HCT116 (cell line): ENCODE results near the gene VANGL1. TPM values are rescaled to one million over a fixed set of nuclear protein-coding genes. Genes with fewer than 3 reads are reported as not detected.

Source experiments
- ATAC-seq: fragments of 200-7000 bp; cut with Tn5 transposase; 2 replicates; pipeline ENCODE4 v1.9.1; 2020; ENCODE audit warnings: mild to moderate bottlenecking, moderate library complexity
- BruUV-seq: library from RNA; stranded (reverse); fragments of 400-500 nt; replicated peaks from 2 replicates; lab custom pipeline; 2021; lab: Mats Ljungman, UMichigan
- CTCF ChIA-PET: fragments of 300-600 bp; sonication (Branson Sonifier 250); formaldehyde crosslinking; loops from one replicate; lab custom pipeline; 2021; ENCODE audit warnings: antibody characterized with exemption; lab: Charles Lee
- POLR2A ChIA-PET: fragments of 300-600, 350-600 bp; sonication (Branson Sonifier 250); formaldehyde crosslinking; loops from one replicate; lab custom pipeline; 2021; ENCODE audit warnings: antibody characterized with exemption; lab: Charles Lee
- RAD21 ChIA-PET, 2 experiments: fragments of 300-600 bp; sonication (Branson Sonifier 250); formaldehyde crosslinking; loops; one replicate each; lab custom pipeline; 2023; ENCODE audit warnings: low total read pairs in 2 of 2; ENCODE audit not compliant: uncharacterized antibody in 2 of 2, unreplicated experiment in 2 of 2, low non-redundant PET in 1 of 2; lab: Charles Lee
- DNase-seq: peaks from one replicate; pipeline ENCODE4 v3.0.0-alpha.2; 2010; ENCODE audit warnings: low read depth, low spot score
- H2AFZ ChIP-seq: fragments of 200-600 bp; shearing (Covaris generic), sonication (generic); 2 replicates; pipeline ENCODE4 v1.6.1; 2017; ENCODE audit warnings: low read depth, mixed run types, mixed read lengths, antibody characterized with exemption, low read length; ENCODE audit not compliant: poor library complexity, severe bottlenecking
- H3K27ac ChIP-seq: 2 replicates; pipeline ENCODE4 v1.5.1; 2012; ENCODE audit warnings: low read depth, low read length
- H3K27me3 ChIP-seq: fragments of 200-600 bp; sonication (generic); 2 replicates; pipeline ENCODE4 v1.6.1; 2016; ENCODE audit warnings: mixed run types, low read length, mixed read lengths; ENCODE audit not compliant: insufficient read depth
- H3K36me3 ChIP-seq, 2 experiments: fragments of 200-500 bp in 1 of 2; fragments of 200-600 bp in 1 of 2; sonication (Bioruptor generic) in 1 of 2; sonication (generic) in 1 of 2; 2 replicates each; pipeline versions ENCODE4 v1.5.1 to v1.6.1; 2014 to 2016; ENCODE audit warnings: low read length in 2 of 2, inconsistent platforms in 1 of 2, mixed read lengths in 1 of 2, mixed run types in 1 of 2; ENCODE audit not compliant: insufficient read depth in 2 of 2, control insufficient read depth in 1 of 2
- H3K4me1 ChIP-seq, 2 experiments: fragments of 200-600 bp in 1 of 2; sonication (generic) in 1 of 2; 2 replicates each; pipeline versions ENCODE4 v1.5.1 to v1.6.1; 2012 to 2017; ENCODE audit warnings: low read length in 2 of 2, inconsistent platforms in 1 of 2, mild to moderate bottlenecking in 1 of 2, mixed read lengths in 1 of 2, mixed run types in 1 of 2, moderate library complexity in 1 of 2; ENCODE audit not compliant: insufficient read depth in 2 of 2, control insufficient read depth in 1 of 2
- H3K4me2 ChIP-seq: fragments of 200-600 bp; sonication (generic); 2 replicates; pipeline ENCODE4 v1.6.1; 2017; ENCODE audit warnings: mixed run types, low read length, mixed read lengths
- H3K4me3 ChIP-seq, 2 experiments: fragments of 200-600 bp in 1 of 2; sonication (generic) in 1 of 2; replicated peaks in 1 of 2; 2 replicates each; pipeline ENCODE4 v1.5.1; 2011 to 2016; ENCODE audit warnings: low read length in 2 of 2, control low read depth in 1 of 2, low read depth in 1 of 2, mild to moderate bottlenecking in 1 of 2, mixed read lengths in 1 of 2, mixed run types in 1 of 2
- H3K79me2 ChIP-seq: fragments of 200-600 bp; sonication (generic); 2 replicates; pipeline ENCODE4 v1.6.1; 2017; ENCODE audit warnings: mild to moderate bottlenecking, mixed run types, low read length, moderate library complexity, mixed read lengths; ENCODE audit not compliant: insufficient read depth
- H3K9ac ChIP-seq: fragments of 200-600 bp; sonication (generic); 2 replicates; pipeline ENCODE4 v1.6.1; 2016; ENCODE audit warnings: low read length, mixed read lengths
- H3K9me2 ChIP-seq: fragments of 200-600 bp; sonication (generic), shearing (Covaris generic); 2 replicates; pipeline ENCODE4 v1.6.1; 2017; ENCODE audit warnings: mixed run types, mild to moderate bottlenecking, moderate library complexity; ENCODE audit not compliant: insufficient read depth
- H3K9me3 ChIP-seq, 2 experiments: fragments of 200-500 bp in 1 of 2; fragments of 200-600 bp in 1 of 2; sonication (Bioruptor generic) in 1 of 2; sonication (generic) in 1 of 2; 2 replicates each; pipeline ENCODE4 v1.6.1; 2014 to 2017; ENCODE audit warnings: low read length in 2 of 2, mixed read lengths in 2 of 2, inconsistent platforms in 1 of 2, low read depth in 1 of 2, mild to moderate bottlenecking in 1 of 2, mixed run types in 1 of 2, moderate library complexity in 1 of 2; ENCODE audit not compliant: control insufficient read depth in 1 of 2, insufficient read depth in 1 of 2
- H4K20me1 ChIP-seq: fragments of 200-600 bp; sonication (generic), shearing (Covaris generic); 2 replicates; pipeline ENCODE4 v1.6.1; 2017; ENCODE audit warnings: mixed run types, mild to moderate bottlenecking, moderate library complexity; ENCODE audit not compliant: insufficient read depth
- CTCF ChIP-seq, 3 experiments: fragments of 200-600 bp in 1 of 3; sonication (generic) in 1 of 3; IDR thresholded peaks in 2 of 3; conservative IDR thresholded peaks in 1 of 3; 2 replicates each; pipeline ENCODE4 v1.5.1; 2012 to 2017; ENCODE audit warnings: low read depth in 2 of 3, low read length in 2 of 3, antibody characterized with exemption in 1 of 3, borderline replicate concordance in 1 of 3, control low read depth in 1 of 3, mild to moderate bottlenecking in 1 of 3, mixed read lengths in 1 of 3, mixed run types in 1 of 3, moderate library complexity in 1 of 3; ENCODE audit not compliant: insufficient read depth in 1 of 3
- EGR1 ChIP-seq: IDR thresholded peaks from 2 replicates; pipeline ENCODE4 v1.6.1; 2012; ENCODE audit warnings: low read depth
- ELF1 ChIP-seq: IDR thresholded peaks from 2 replicates; pipeline ENCODE4 v1.6.1; 2012; ENCODE audit warnings: low read depth, borderline replicate concordance
- FOSL1 ChIP-seq: IDR thresholded peaks from 2 replicates; pipeline ENCODE4 v1.6.1; 2012; ENCODE audit warnings: low read depth
- JUND ChIP-seq: IDR thresholded peaks from 2 replicates; pipeline ENCODE4 v1.6.1; 2012
- MAX ChIP-seq: IDR thresholded peaks from 2 replicates; pipeline ENCODE4 v1.6.1; 2012
- POLR2A ChIP-seq: IDR thresholded peaks from 2 replicates; pipeline ENCODE4 v1.7.0; 2011; ENCODE audit warnings: borderline replicate concordance; ENCODE audit not compliant: insufficient read depth, insufficient read length; ENCODE audit errors: extremely low read depth
- POLR2AphosphoS5 ChIP-seq: IDR thresholded peaks from 2 replicates; pipeline ENCODE4 v1.6.1; 2011; ENCODE audit warnings: mild to moderate bottlenecking, low read depth, low read length, moderate library complexity
- RAD21 ChIP-seq: IDR thresholded peaks from 2 replicates; pipeline ENCODE4 v1.6.1; 2012; ENCODE audit warnings: low read depth, mild to moderate bottlenecking
- REST ChIP-seq: IDR thresholded peaks from 2 replicates; pipeline ENCODE4 v1.6.1; 2012; ENCODE audit warnings: low read depth
- SIN3A ChIP-seq: IDR thresholded peaks from 2 replicates; pipeline ENCODE4 v1.6.1; 2012; ENCODE audit warnings: low read depth
- SP1 ChIP-seq: IDR thresholded peaks from 2 replicates; pipeline ENCODE4 v1.6.1; 2012; ENCODE audit warnings: low read depth
- SRF ChIP-seq: IDR thresholded peaks from 2 replicates; pipeline ENCODE4 v1.6.1; 2012; ENCODE audit warnings: low read depth
- ZBTB33 ChIP-seq: IDR thresholded peaks from 2 replicates; pipeline ENCODE4 v1.6.1; 2011; ENCODE audit warnings: mild to moderate bottlenecking, low read length, moderate library complexity; ENCODE audit not compliant: insufficient replicate concordance; ENCODE audit errors: extremely low read depth
- ZFX ChIP-seq: fragments of 450-650 bp; IDR thresholded peaks from 2 replicates; pipeline ENCODE4 v1.6.1; 2017
- intact Hi-C: fragments of 100-400 bp; cut with micrococcal nuclease; formaldehyde crosslinking; loops from 2 replicates; pipeline ENCODE4 v1.10.0; 2022
- total RNA-seq: library from RNA; stranded (reverse); gene quantifications from one replicate; pipeline ENCODE4 v1.2.1, GENCODE V29; 2021; ENCODE audit not compliant: unreplicated experiment

VANGL1 gene
- total RNA-seq, 1 experiment from 2014 or later = 23.5 TPM

GRCh38 chr1:115609021-115609420, 32.7 kb upstream of the VANGL1 start:
- H2AFZ ChIP-seq = no peak overlapping the region
- no peaks in the 10 kb centered on the region for H4K20me1 ChIP-seq
- H3K27me3 ChIP-seq = no peaks in the 10 kb centered on the region
- intact Hi-C loops = loop anchor here (2.0 to 5.0 kb wide), 2 partner anchors 164 to 373 kb away; no protein-coding TSS in a partner anchor
- CTCF ChIA-PET = interaction anchor here (0.9 to 3.3 kb wide), 7 partner anchors 27 to 372 kb away, joined by 3 to 46 read pairs (median 7); partner anchors contain the start of gene VANGL1
- H3K9me2 ChIP-seq = no peaks in the 10 kb centered on the region
- no peaks in the 10 kb centered on the region for H3K36me3 ChIP-seq
- TF ChIP-seq SP1 = no peak
- no peak for TF ChIP-seq POLR2A
- no peak for TF ChIP-seq CTCF (IDR thresholded peaks at IDR 0.05 in 2 of 3, conservative IDR thresholded peaks at IDR 0.05 in 1 of 3; ENCODE audit: borderline replicate concordance in 1 of 3, insufficient read depth in 1 of 3, low read depth in 2 of 3, low read length in 2 of 3)
- no peak for TF ChIP-seq SIN3A
- no peak for TF ChIP-seq POLR2AphosphoS5
- TF ChIP-seq ZFX = no peak
- TF ChIP-seq REST = no peak
- no peak for TF ChIP-seq SRF
- no peak for TF ChIP-seq JUND
- TF ChIP-seq EGR1 = no peak
- TF ChIP-seq MAX = no peak
- TF ChIP-seq FOSL1 = no peak
- no peak for TF ChIP-seq RAD21
- no peak for TF ChIP-seq ZBTB33
- no peak for TF ChIP-seq ELF1
- no peak overlapping the region for H3K4me3 ChIP-seq
- no peak overlapping the region for H3K4me2 ChIP-seq
- DNase-seq (no peak), ATAC-seq (no peak)
- H3K9ac ChIP-seq = no peak overlapping the region
- no TSS peak for BruUV-seq
- no peaks in the 10 kb centered on the region for H3K9me3 ChIP-seq
- H3K27ac ChIP-seq = no peak overlapping the region
- RAD21 ChIA-PET = interaction anchor here (1.4 kb wide), 2 partner anchors 155 to 156 kb away, joined by 7 to 14 read pairs; no protein-coding TSS in a partner anchor
- H3K79me2 ChIP-seq = no peaks in the 10 kb centered on the region
- POLR2A ChIA-PET = no interaction called here
- H3K4me1 ChIP-seq = no peaks in the 10 kb centered on the region; a peak in 1 of 4 replicates
